Inferior parietal cortex (tissue), 1 donor: ENCODE measurements around the gene ACSL1.

ENCODE experiments used
- DNase-seq: peaks from one replicate; pipeline ENCODE4 v3.0.0-alpha.2; 2016; ENCODE audit errors: extremely low spot score

The ACSL1 gene

GRCh38 chr4:184812199-184812542, 13.6 kb downstream of the ACSL1 start:
- no peak for DNase-seq

- no peak for DNase-seq
Measured at GRCh38 chr4:184811526-184812198, 14.1 kb downstream of the ACSL1 start.

GRCh38 chr4:184810720-184811119, 15.0 kb downstream of the ACSL1 start:
- DNase-seq: no peak

- DNase-seq: no peak
Measured at GRCh38 chr4:184808713-184809050, 17.1 kb downstream of the ACSL1 start.

GRCh38 chr4:184807797-184808712, 17.7 kb downstream of the ACSL1 start:
- peak; percentile 85 for DNase-seq

- peak; percentile 47 for DNase-seq
Measured at GRCh38 chr4:184807256-184807655, 18.5 kb downstream of the ACSL1 start.

GRCh38 chr4:184806711-184807110, 19.1 kb downstream of the ACSL1 start:
- no peak for DNase-seq

GRCh38 chr4:184806229-184806550, 19.6 kb downstream of the ACSL1 start:
- DNase-seq: no peak

- peak; percentile 57 for DNase-seq
Measured at GRCh38 chr4:184805462-184806228, 20.1 kb downstream of the ACSL1 start.

GRCh38 chr4:184804621-184805020, 21.1 kb downstream of the ACSL1 start:
- DNase-seq: no peak

GRCh38 chr4:184803874-184804273, 21.9 kb downstream of the ACSL1 start:
- DNase-seq: no peak

GRCh38 chr4:184803133-184803532, 22.6 kb downstream of the ACSL1 start:
- no peak for DNase-seq

- DNase-seq: no peak
Measured at GRCh38 chr4:184802697-184803015, 23.1 kb downstream of the ACSL1 start.

GRCh38 chr4:184801781-184802696, 23.7 kb downstream of the ACSL1 start:
- no peak for DNase-seq

GRCh38 chr4:184798504-184798903, 27.3 kb downstream of the ACSL1 start:
- DNase-seq: no peak

- no peak for DNase-seq
Measured at GRCh38 chr4:184796906-184797305, 28.9 kb downstream of the ACSL1 start.

- DNase-seq: no peak
Measured at GRCh38 chr4:184795214-184795844, 30.4 kb downstream of the ACSL1 start.

- DNase-seq: no peak
Measured at GRCh38 chr4:184794470-184794869, 31.3 kb downstream of the ACSL1 start.

- DNase-seq: no peak
Measured at GRCh38 chr4:184793735-184794355, 31.9 kb downstream of the ACSL1 start.

- no peak for DNase-seq
Measured at GRCh38 chr4:184792950-184793555, 32.7 kb downstream of the ACSL1 start.
